A549 (cell line): ENCODE measurements around the gene ARID1B.

Experiments
- CBX2 ChIP-seq: fragments of 200-600 bp; sonication (generic); IDR thresholded peaks from 2 replicates; pipeline ENCODE4 v1.6.1; 2016; ENCODE audit warnings: low read depth, mild to moderate bottlenecking, borderline replicate concordance
- CHD4 ChIP-seq: fragments of 200-600 bp; sonication (generic); IDR thresholded peaks from 2 replicates; pipeline ENCODE4 v1.6.1; 2016; ENCODE audit warnings: antibody characterized with exemption, mild to moderate bottlenecking, borderline replicate concordance
- EHMT2 ChIP-seq: fragments of 200-600 bp; sonication (generic); IDR thresholded peaks from 2 replicates; pipeline ENCODE4 v1.6.1; 2016; ENCODE audit warnings: antibody characterized with exemption, low read depth, mild to moderate bottlenecking, moderate library complexity
- EP300 ChIP-seq, 2 experiments: fragments of >200 bp; sonication (Bioruptor Twin); formaldehyde crosslinking; IDR thresholded peaks; 2 replicates in 1 of 2; 3 replicates in 1 of 2; pipeline ENCODE4 v1.6.1; 2016 to 2017
- FOSL2 ChIP-seq, 2 experiments: fragments of 450-650 bp in 1 of 2; fragments of >200 bp in 1 of 2; sonication (Bioruptor Twin) in 1 of 2; formaldehyde crosslinking; IDR thresholded peaks; 2 replicates each; pipeline versions ENCODE4 v1.5.0 to v1.6.1; 2016 to 2020; ENCODE audit warnings: mild to moderate bottlenecking in 1 of 2, moderate library complexity in 1 of 2
- NR3C1 ChIP-seq: fragments of >200 bp; sonication (Bioruptor Twin); formaldehyde crosslinking; IDR thresholded peaks from 3 replicates; pipeline ENCODE4 v1.6.1; 2017
- POLR2A ChIP-seq: IDR thresholded peaks from 2 replicates; pipeline ENCODE4 v1.6.1; 2012; ENCODE audit warnings: mild to moderate bottlenecking, low read length
- POLR2AphosphoS2 ChIP-seq: conservative IDR thresholded peaks from 2 replicates; pipeline ENCODE4 v1.6.1; 2012; ENCODE audit warnings: low read length, improper control_type of control experiment, inconsistent platforms
- RAD21 ChIP-seq, 2 experiments: fragments of >200 bp in 1 of 2; sonication (Bioruptor Twin) in 1 of 2; formaldehyde crosslinking in 1 of 2; IDR thresholded peaks in 1 of 2; conservative IDR thresholded peaks in 1 of 2; 2 replicates in 1 of 2; 3 replicates in 1 of 2; pipeline ENCODE4 v1.6.1; 2012 to 2018; ENCODE audit warnings: inconsistent platforms in 1 of 2
- RFX5 ChIP-seq: fragments of 450-650 bp; IDR thresholded peaks from 2 replicates; pipeline ENCODE4 v1.7.1; 2014; ENCODE audit warnings: antibody characterized with exemption, mild to moderate bottlenecking, moderate library complexity
- SMC3 ChIP-seq: fragments of >200 bp; sonication (Bioruptor Twin); formaldehyde crosslinking; IDR thresholded peaks from 3 replicates; pipeline ENCODE4 v1.6.1; 2018; ENCODE audit warnings: inconsistent platforms
- ZSCAN20 ChIP-seq: fragments of 250-450 bp; sonication (Bioruptor Pico); IDR thresholded peaks from 2 replicates; pipeline ENCODE4 v1.8.0; 2022; ENCODE audit warnings: mild to moderate bottlenecking, moderate library complexity
- TF ChIP-seq, protein P1 (sequence below): fragments of >200 bp; sonication (Bioruptor Twin); formaldehyde crosslinking; IDR thresholded peaks from 3 replicates; pipeline ENCODE4 v1.5.1; 2016
- TF ChIP-seq, protein P2 (sequence below): fragments of 450-650 bp; IDR thresholded peaks from 2 replicates; pipeline ENCODE4 v1.6.1; 2014; ENCODE audit warnings: antibody characterized with exemption

DNA sequence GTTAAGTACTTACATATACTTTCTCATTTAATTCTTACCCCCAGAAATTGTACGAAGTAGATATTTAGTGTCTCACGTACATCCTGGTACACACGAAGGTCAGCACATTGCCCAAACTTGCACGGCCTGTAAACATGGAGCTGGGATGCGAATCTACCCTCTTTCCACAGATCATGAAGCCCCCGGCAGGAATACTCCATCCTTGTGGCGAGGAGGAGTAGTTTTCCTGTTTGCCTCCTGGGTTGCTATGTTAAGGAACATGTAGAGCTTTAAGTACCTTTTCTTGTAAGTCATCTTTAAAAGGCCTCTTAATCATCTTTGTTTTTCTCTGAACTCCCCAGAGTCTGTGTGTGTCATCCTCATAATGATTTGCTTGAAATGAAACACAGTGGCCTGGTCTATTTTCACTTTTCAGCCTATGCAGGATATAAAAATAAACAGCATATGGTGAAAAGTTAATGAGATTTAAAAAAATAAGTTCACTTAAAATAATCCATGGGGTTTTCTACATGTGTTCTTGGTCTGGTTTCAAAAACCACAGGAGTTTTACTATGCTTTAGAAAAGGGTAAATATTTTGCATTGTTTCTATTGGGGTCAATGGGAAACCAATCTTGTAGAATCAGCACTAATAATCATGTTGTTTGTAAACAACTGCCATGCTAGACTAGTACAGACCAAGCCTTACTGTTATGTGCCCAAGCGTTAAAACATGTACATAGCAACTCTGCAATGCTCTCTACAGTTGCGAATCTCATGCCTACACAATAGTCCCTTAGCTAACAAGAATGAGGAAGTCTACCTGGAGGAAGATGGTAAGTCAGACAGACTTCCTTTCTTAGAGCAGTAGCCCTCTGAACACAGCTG is 9.3 kb upstream of the ARID1B start:
- TF ChIP-seq POLR2A (no peak), SMC3 (no peak), EP300 (IDR thresholded peaks at IDR 0.05) (no peak), NR3C1 (no peak), POLR2AphosphoS2 (no peak), FOSL2 (IDR thresholded peaks at IDR 0.05) (no peak), FOSL2 (CRISPR knock-in tag; IDR thresholded peaks at IDR 0.05) (no peak), RAD21 (conservative IDR thresholded peaks at IDR 0.05 in 1 of 2, IDR thresholded peaks at IDR 0.05 in 1 of 2) (no peak), EHMT2 (no peak), CHD4 (no peak), RFX5 (no peak), ZSCAN20 (CRISPR knock-in tag) (no peak), CBX2 (no peak)
- TF ChIP-seq, protein P1, sequence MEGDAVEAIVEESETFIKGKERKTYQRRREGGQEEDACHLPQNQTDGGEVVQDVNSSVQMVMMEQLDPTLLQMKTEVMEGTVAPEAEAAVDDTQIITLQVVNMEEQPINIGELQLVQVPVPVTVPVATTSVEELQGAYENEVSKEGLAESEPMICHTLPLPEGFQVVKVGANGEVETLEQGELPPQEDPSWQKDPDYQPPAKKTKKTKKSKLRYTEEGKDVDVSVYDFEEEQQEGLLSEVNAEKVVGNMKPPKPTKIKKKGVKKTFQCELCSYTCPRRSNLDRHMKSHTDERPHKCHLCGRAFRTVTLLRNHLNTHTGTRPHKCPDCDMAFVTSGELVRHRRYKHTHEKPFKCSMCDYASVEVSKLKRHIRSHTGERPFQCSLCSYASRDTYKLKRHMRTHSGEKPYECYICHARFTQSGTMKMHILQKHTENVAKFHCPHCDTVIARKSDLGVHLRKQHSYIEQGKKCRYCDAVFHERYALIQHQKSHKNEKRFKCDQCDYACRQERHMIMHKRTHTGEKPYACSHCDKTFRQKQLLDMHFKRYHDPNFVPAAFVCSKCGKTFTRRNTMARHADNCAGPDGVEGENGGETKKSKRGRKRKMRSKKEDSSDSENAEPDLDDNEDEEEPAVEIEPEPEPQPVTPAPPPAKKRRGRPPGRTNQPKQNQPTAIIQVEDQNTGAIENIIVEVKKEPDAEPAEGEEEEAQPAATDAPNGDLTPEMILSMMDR = no peak
- TF ChIP-seq, protein P2, sequence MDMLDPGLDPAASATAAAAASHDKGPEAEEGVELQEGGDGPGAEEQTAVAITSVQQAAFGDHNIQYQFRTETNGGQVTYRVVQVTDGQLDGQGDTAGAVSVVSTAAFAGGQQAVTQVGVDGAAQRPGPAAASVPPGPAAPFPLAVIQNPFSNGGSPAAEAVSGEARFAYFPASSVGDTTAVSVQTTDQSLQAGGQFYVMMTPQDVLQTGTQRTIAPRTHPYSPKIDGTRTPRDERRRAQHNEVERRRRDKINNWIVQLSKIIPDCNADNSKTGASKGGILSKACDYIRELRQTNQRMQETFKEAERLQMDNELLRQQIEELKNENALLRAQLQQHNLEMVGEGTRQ = no peak
